Measurements from ENCODE around the gene TNFRSF19.
"Not testable (repeated sequence)": the region's sequence is repeated elsewhere in the genome, so short reads cannot be mapped to it uniquely, and the experiment has no call there.

The TNFRSF19 gene

DNA sequence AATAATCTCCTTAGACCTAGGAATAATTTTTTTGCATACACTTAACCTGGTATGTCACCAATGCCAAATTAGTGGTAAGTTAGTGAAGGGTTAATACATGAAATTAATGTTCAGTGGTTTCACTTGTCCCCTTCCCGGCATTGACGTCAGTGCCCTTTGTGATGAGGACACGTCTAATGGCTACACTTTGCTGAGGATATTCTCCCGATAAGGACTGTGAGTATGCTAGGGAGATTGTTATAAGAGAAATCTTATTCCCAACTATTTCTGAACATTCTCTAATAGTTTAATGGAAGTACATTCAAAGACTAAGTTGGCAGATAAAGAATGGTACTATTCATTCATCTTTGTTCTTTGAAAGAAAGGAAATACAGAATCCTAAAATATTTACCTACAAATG lies 102.4 kb downstream of the TNFRSF19 start:
- peaks cover 42% of the 10 kb centered on the region for H3K4me1 Mint-ChIP-seq
- no peak for DNase-seq
- H3K27ac Mint-ChIP-seq, result peak overlapping the region; percentile 29
- TF ChIP-seq, protein P1, sequence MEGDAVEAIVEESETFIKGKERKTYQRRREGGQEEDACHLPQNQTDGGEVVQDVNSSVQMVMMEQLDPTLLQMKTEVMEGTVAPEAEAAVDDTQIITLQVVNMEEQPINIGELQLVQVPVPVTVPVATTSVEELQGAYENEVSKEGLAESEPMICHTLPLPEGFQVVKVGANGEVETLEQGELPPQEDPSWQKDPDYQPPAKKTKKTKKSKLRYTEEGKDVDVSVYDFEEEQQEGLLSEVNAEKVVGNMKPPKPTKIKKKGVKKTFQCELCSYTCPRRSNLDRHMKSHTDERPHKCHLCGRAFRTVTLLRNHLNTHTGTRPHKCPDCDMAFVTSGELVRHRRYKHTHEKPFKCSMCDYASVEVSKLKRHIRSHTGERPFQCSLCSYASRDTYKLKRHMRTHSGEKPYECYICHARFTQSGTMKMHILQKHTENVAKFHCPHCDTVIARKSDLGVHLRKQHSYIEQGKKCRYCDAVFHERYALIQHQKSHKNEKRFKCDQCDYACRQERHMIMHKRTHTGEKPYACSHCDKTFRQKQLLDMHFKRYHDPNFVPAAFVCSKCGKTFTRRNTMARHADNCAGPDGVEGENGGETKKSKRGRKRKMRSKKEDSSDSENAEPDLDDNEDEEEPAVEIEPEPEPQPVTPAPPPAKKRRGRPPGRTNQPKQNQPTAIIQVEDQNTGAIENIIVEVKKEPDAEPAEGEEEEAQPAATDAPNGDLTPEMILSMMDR (IDR thresholded peaks at IDR 0.05), result no peak
- H3K4me3 Mint-ChIP-seq, result no peak overlapping the region
- H3K27me3 Mint-ChIP-seq (ENCODE audit: low read depth, poor library complexity), result no peaks in the 10 kb centered on the region
- peaks cover 10% of the 10 kb centered on the region for H3K9me3 Mint-ChIP-seq
- H3K36me3 Mint-ChIP-seq (ENCODE audit: low read depth), result peaks cover 91% of the 10 kb centered on the region

DNA sequence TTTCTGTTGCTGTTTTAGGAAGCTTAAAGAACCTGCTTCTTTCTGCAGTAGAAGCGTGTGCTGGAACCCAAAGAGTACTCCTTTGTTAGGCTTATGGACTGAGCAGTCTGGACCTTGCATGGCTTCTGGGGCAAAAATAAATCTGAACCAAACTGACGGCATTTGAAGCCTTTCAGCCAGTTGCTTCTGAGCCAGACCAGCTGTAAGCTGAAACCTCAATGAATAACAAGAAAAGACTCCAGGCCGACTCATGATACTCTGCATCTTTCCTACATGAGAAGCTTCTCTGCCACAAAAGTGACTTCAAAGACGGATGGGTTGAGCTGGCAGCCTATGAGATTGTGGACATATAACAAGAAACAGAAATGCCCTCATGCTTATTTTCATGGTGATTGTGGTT lies 103.1 kb downstream of the TNFRSF19 start:
- Mint-ChIP-seq H3K27me3 (ENCODE audit: low read depth, poor library complexity) (no peaks in the 10 kb centered on the region), H3K4me3 (no peak overlapping the region), H3K4me1 (peaks cover 42% of the 10 kb centered on the region), H3K27ac (peak overlapping the region; percentile 84), H3K9me3 (peaks cover 10% of the 10 kb centered on the region), H3K36me3 (ENCODE audit: low read depth) (peaks cover 84% of the 10 kb centered on the region)
- DNase-seq, result no peak
- TF ChIP-seq, protein P1 (IDR thresholded peaks at IDR 0.05), result no peak

DNA sequence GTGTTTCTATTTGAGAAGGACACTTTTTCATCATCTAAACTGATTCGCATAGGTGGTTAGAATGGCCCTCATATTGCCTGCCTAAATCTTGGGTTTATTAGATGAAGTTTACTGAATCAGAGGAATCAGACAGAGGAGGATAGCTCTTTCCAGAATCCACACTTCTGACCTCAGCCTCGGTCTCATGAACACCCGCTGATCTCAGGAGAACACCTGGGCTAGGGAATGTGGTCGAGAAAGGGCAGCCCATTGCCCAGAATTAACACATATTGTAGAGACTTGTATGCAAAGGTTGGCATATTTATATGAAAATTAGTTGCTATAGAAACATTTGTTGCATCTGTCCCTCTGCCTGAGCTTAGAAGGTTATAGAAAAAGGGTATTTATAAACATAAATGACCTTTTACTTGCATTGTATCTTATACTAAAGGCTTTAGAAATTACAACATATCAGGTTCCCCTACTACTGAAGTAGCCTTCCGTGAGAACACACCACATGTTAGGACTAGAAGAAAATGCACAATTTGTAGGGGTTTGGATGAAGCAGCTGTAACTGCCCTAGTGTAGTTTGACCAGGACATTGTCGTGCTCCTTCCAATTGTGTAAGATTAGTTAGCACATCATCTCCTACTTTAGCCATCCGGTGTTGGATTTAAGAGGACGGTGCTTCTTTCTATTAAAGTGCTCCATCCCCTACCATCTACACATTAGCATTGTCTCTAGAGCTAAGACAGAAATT lies 103.8 kb downstream of the TNFRSF19 start:
- H3K4me1 Mint-ChIP-seq, result peaks cover 42% of the 10 kb centered on the region
- no peak for DNase-seq

DNA sequence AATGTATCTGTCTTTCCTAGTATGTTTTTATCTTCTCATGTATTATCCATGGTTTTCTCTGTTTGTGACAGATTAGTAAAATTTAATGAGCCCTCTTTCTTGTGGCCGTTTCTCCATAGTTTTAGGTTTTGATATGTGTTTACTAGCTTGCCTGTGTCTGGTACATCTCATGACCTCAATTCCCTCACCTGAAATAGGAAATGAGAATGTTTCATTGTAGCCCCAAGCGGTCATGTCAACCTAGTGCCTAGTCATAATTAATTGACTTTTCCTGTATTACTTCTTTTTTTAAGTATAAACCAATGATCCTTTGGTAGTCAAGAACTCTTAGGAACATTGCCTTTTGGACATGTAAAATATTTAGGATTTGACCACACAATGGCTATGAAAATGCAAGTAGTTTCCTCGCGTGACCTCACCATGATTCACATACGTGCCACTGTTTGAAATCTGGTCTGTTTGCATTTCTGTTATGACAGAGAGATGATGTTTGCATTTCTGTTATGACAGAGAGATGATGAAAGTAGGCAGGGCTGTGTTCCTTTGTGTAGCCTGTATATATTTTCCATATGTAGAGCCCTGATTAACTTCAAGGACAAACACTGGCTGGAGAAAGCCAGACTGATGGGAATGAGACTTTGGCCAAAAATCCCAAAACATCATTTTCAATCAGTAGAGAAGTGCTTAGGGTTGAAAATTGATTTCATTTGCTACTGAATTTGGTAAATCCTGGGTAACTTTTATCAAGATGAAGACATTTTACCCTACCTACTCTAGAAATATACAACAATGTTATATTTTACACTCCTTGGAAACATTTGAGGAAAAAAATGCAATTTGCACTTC lies 104.8 kb downstream of the TNFRSF19 start:
- Mint-ChIP-seq H3K9me3 (peaks cover 27% of the 10 kb centered on the region), H3K27ac (no peak overlapping the region), H3K4me3 (no peak overlapping the region), H3K27me3 (ENCODE audit: low read depth, poor library complexity) (no peaks in the 10 kb centered on the region), H3K36me3 (ENCODE audit: low read depth) (peaks cover 77% of the 10 kb centered on the region), H3K4me1 (peaks cover 43% of the 10 kb centered on the region)
- no peak for DNase-seq
- TF ChIP-seq, protein P1 (IDR thresholded peaks at IDR 0.05), result no peak

More for the DNA sequence above, 103.8 kb downstream of the TNFRSF19 start:
- H3K9me3 Mint-ChIP-seq, result peaks cover 17% of the 10 kb centered on the region
- H3K27ac Mint-ChIP-seq, result peak overlapping the region; percentile 98
- H3K27me3 Mint-ChIP-seq (ENCODE audit: low read depth, poor library complexity), result no peaks in the 10 kb centered on the region
- no peak overlapping the region for H3K4me3 Mint-ChIP-seq
- TF ChIP-seq, protein P1 (IDR thresholded peaks at IDR 0.05), result no peak
- H3K36me3 Mint-ChIP-seq (ENCODE audit: low read depth), result peaks cover 82% of the 10 kb centered on the region

DNA sequence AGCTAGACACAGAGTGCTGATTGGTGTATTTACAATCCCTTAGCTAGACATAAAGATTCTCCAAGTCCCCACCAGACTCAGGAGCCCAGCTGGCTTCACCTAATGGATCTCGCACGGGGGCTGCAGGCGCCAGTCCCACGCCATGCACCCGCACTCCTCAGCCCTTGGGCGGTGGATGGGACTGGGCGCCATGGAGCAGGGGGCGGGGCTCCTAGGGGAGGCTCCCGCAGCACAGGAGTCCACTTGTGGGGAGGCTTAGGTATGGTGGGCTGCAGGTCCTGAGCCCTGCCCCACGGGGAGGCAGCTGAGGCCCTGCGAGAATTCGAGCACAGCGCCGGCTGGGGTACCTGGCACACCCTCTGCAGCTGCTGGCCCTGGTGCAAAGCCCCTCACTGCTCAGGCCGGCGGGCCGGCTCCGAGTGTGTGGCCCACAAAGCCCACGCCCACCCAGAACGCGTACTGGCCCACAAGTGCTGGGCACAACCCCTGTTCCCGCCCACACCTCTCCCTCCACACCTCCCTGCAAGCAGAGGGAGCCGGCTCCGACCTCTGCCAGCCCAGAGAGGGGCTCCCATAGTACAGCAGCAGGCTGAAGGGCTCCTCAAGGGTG lies 107.6 kb downstream of the TNFRSF19 start:
- DNase-seq; H3K27me3 Mint-ChIP-seq (ENCODE audit: low read depth, poor library complexity); H3K4me3 Mint-ChIP-seq; H3K27ac Mint-ChIP-seq: not testable (repeated sequence)
- Mint-ChIP-seq H3K9me3 (peaks cover 42% of the 10 kb centered on the region), H3K4me1 (peaks cover 49% of the 10 kb centered on the region), H3K36me3 (ENCODE audit: low read depth) (peaks cover 53% of the 10 kb centered on the region)

DNA sequence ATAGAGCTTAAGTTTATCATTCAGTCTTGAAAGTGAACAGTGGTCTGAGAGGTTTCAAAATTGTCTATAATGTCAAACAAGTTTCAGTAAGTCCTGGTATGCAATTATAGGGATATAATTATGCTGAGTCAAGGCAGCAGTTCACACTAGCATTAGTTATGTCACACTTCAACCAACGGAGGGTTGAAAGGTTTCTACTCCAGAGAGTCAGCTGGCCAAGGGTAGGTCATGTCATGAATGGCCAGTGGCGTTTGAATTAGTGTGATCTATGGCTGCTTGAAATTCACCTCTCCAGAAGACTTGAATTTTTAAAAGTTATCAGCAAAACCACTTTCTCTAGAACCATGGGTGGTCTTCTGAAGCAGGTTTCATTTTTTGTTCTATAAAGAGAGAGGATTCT lies 108.6 kb downstream of the TNFRSF19 start:
- TF ChIP-seq, protein P1 (IDR thresholded peaks at IDR 0.05), result no peak
- H3K36me3 Mint-ChIP-seq (ENCODE audit: low read depth), result peaks cover 47% of the 10 kb centered on the region
- no peak overlapping the region for H3K27ac Mint-ChIP-seq
- H3K4me3 Mint-ChIP-seq, result no peak overlapping the region
- DNase-seq, result no peak
- no peaks in the 10 kb centered on the region for H3K27me3 Mint-ChIP-seq (ENCODE audit: low read depth, poor library complexity)
- peaks cover 39% of the 10 kb centered on the region for H3K4me1 Mint-ChIP-seq
- peaks cover 52% of the 10 kb centered on the region for H3K9me3 Mint-ChIP-seq

Data from nephron progenitor cell (in vitro differentiated cells).